Fibroblast of lung (primary cell): Measurements from ENCODE around the gene THSD7A. TPM values are rescaled to one million over a fixed set of nuclear protein-coding genes. Genes with fewer than 3 reads are reported as not detected.

Experiments used
- DNase-seq, 2 donors: peaks; one replicate each; pipeline versions ENCODE4 v3.0.0 to v3.0.0-alpha.2; 2010; ENCODE audit warnings: low read depth in 2 of 2
- H2AFZ ChIP-seq: 2 replicates; pipeline ENCODE4 v1.5.1; 2012; ENCODE audit warnings: low read length, control low read depth, inconsistent platforms
- H3K27ac ChIP-seq: 2 replicates; pipeline ENCODE4 v1.5.1; 2011; ENCODE audit warnings: low read length, control low read depth; ENCODE audit not compliant: insufficient read depth
- H3K27me3 ChIP-seq: 2 replicates; pipeline ENCODE4 v1.5.1; 2011; ENCODE audit warnings: mild to moderate bottlenecking, low read length; ENCODE audit not compliant: control insufficient read depth, insufficient read depth
- H3K36me3 ChIP-seq: 2 replicates; pipeline ENCODE4 v1.5.1; 2011; ENCODE audit warnings: low read length; ENCODE audit not compliant: control insufficient read depth, insufficient read depth
- H3K4me1 ChIP-seq: 2 replicates; pipeline ENCODE4 v1.5.1; 2011; ENCODE audit warnings: low read length; ENCODE audit not compliant: control insufficient read depth, insufficient read depth; ENCODE audit errors: extremely low read depth
- H3K4me2 ChIP-seq: 2 replicates; pipeline ENCODE4 v1.5.1; 2011; ENCODE audit warnings: low read length, control low read depth; ENCODE audit not compliant: insufficient read depth; ENCODE audit errors: extremely low read depth
- H3K4me3 ChIP-seq, 4 experiments: fragments of 200-600 bp in 1 of 4; sonication (generic) in 1 of 4; replicated peaks in 1 of 4; 2 replicates each; pipeline ENCODE4 v1.5.1; 2011 to 2016; ENCODE audit warnings: low read length in 4 of 4, low read depth in 3 of 4, mild to moderate bottlenecking in 3 of 4, control low read depth in 2 of 4, inconsistent platforms in 1 of 4, mixed read lengths in 1 of 4; ENCODE audit not compliant: insufficient read depth in 1 of 4; ENCODE audit errors: control extremely low read depth in 1 of 4
- H3K79me2 ChIP-seq: 2 replicates; pipeline ENCODE4 v1.5.1; 2012; ENCODE audit warnings: mild to moderate bottlenecking, low read length, inconsistent platforms; ENCODE audit not compliant: control insufficient read depth, insufficient read depth
- H3K9ac ChIP-seq: 2 replicates; pipeline ENCODE4 v1.5.1; 2011; ENCODE audit warnings: mild to moderate bottlenecking, low read length, control low read depth; ENCODE audit not compliant: insufficient read depth
- H3K9me3 ChIP-seq: 2 replicates; pipeline ENCODE4 v1.5.1; 2012; ENCODE audit warnings: low read depth, low read length; ENCODE audit not compliant: control insufficient read depth, insufficient read depth
- H4K20me1 ChIP-seq: 2 replicates; pipeline ENCODE4 v1.5.1; 2011; ENCODE audit warnings: low read length; ENCODE audit not compliant: control insufficient read depth, insufficient read depth; ENCODE audit errors: extremely low read depth
- CTCF ChIP-seq, 2 donors: IDR thresholded peaks in 1 of 2; conservative IDR thresholded peaks in 1 of 2; 1 replicate in 1 of 2; 2 replicates in 1 of 2; pipeline ENCODE4 v1.5.1; 2011 to 2012; ENCODE audit warnings: low read length in 2 of 2, control low read depth in 1 of 2, inconsistent platforms in 1 of 2, low read depth in 1 of 2, mild to moderate bottlenecking in 1 of 2
- EZH2 ChIP-seq: IDR thresholded peaks from 2 replicates; pipeline ENCODE4 v1.5.1; 2012; ENCODE audit warnings: low read length, control low read depth, mild to moderate bottlenecking; ENCODE audit errors: missing control alignments
- polyA plus RNA-seq, 2 donors: library from polyadenylated mRNA; depleted of rRNA in 1 of 2; stranded (reverse) in 1 of 2; unstranded in 1 of 2; fragments of >200 nt; gene quantifications; 2 replicates each; pipeline ENCODE4 v1.2.1, GENCODE V29; 2011 to 2012; ENCODE audit warnings: missing spikeins in 1 of 2
- total RNA-seq: library from RNA; depleted of rRNA; stranded (reverse); fragments of >200 nt; gene quantifications from 2 replicates; pipeline ENCODE4 v1.2.1, GENCODE V29; 2014

THSD7A gene
- total and polyA plus RNA-seq, 2 donors (not counting 1 experiment from before 2014, with no cell fraction given) = 0.02 to 0.83 TPM

GRCh38 chr7:11427686-11428273, 404.2 kb downstream of the THSD7A start:
- Histone ChIP-seq H3K4me2 (no peak overlapping the region), H3K27me3 (no peaks in the 10 kb centered on the region), H3K4me3 (no peak overlapping the region), H4K20me1 (no peaks in the 10 kb centered on the region), H3K9me3 (no peaks in the 10 kb centered on the region), H3K36me3 (no peaks in the 10 kb centered on the region), H3K4me1 (no peaks in the 10 kb centered on the region), H3K79me2 (no peaks in the 10 kb centered on the region), H3K27ac (no peak overlapping the region), H3K9ac (no peak overlapping the region), H2AFZ (no peak overlapping the region)
- TF ChIP-seq CTCF (conservative IDR thresholded peaks at IDR 0.05 in 1 of 2, IDR thresholded peaks at IDR 0.05 in 1 of 2; ENCODE audit: low read depth in 1 of 2, low read length in 2 of 2) = peak; percentile 62 to 74
- no peak for TF ChIP-seq EZH2
- peak; percentile 63 to 86 for DNase-seq

GRCh38 chr7:11424006-11424405, 408.0 kb downstream of the THSD7A start:
- no peaks in the 10 kb centered on the region for H4K20me1 ChIP-seq
- no peaks in the 10 kb centered on the region for H3K9me3 ChIP-seq
- no peak overlapping the region for H3K4me3 ChIP-seq
- H3K4me2 ChIP-seq = no peak overlapping the region
- H3K9ac ChIP-seq = no peak overlapping the region
- no peak overlapping the region for H3K27ac ChIP-seq
- H3K4me1 ChIP-seq = no peaks in the 10 kb centered on the region
- H3K79me2 ChIP-seq = no peaks in the 10 kb centered on the region
- H3K27me3 ChIP-seq = no peaks in the 10 kb centered on the region
- no peak for DNase-seq
- no peak for TF ChIP-seq EZH2
- TF ChIP-seq CTCF (conservative IDR thresholded peaks at IDR 0.05 in 1 of 2, IDR thresholded peaks at IDR 0.05 in 1 of 2; ENCODE audit: low read depth in 1 of 2, low read length in 2 of 2) = no peak
- no peak overlapping the region for H2AFZ ChIP-seq
- no peaks in the 10 kb centered on the region for H3K36me3 ChIP-seq

- Histone ChIP-seq H3K9ac (no peak overlapping the region), H3K9me3 (no peaks in the 10 kb centered on the region), H3K27me3 (no peaks in the 10 kb centered on the region), H3K36me3 (no peaks in the 10 kb centered on the region), H3K4me1 (no peaks in the 10 kb centered on the region), H3K27ac (no peak overlapping the region), H3K4me2 (no peak overlapping the region), H2AFZ (no peak overlapping the region), H3K79me2 (no peaks in the 10 kb centered on the region), H4K20me1 (no peaks in the 10 kb centered on the region), H3K4me3 (no peak overlapping the region)
- DNase-seq = no peak
- TF ChIP-seq EZH2 (no peak), CTCF (conservative IDR thresholded peaks at IDR 0.05 in 1 of 2, IDR thresholded peaks at IDR 0.05 in 1 of 2; ENCODE audit: low read depth in 1 of 2, low read length in 2 of 2) (no peak)
Observed at GRCh38 chr7:11420049-11420448, 411.9 kb downstream of the THSD7A start.
